HepG2 (cell line): ENCODE measurements around the gene PEMT.

Source experiments
- CEBPG ChIP-seq: IDR thresholded peaks from 2 replicates; pipeline ENCODE4 v1.6.1; 2016
- FOXK2 ChIP-seq: fragments of 450-650 bp; IDR thresholded peaks from 2 replicates; pipeline ENCODE4 v1.6.1; 2016
- STAG1 ChIP-seq: sonication (generic); formaldehyde crosslinking; IDR thresholded peaks from 2 replicates; pipeline ENCODE4 v1.4.0; 2020; ENCODE audit warnings: missing genetic modification reagents
- TP53 ChIP-seq: sonication (generic); formaldehyde crosslinking; conservative IDR thresholded peaks from 2 replicates; pipeline ENCODE4 v1.4.0; 2020; ENCODE audit warnings: missing genetic modification reagents
- ZNF543 ChIP-seq: sonication (generic); formaldehyde crosslinking; IDR thresholded peaks from 2 replicates; pipeline ENCODE4 v1.4.0; 2020; ENCODE audit warnings: mild to moderate bottlenecking, missing genetic modification reagents
- TF ChIP-seq, protein P1 (sequence below): sonication (generic); formaldehyde crosslinking; IDR thresholded peaks from 2 replicates; pipeline ENCODE4 v1.9.0; 2021; ENCODE audit warnings: missing genetic modification reagents, borderline replicate concordance
- TF ChIP-seq, protein P2 (sequence below), 2 experiments: sonication (generic) in 1 of 2; formaldehyde crosslinking in 1 of 2; IDR thresholded peaks; 2 replicates each; pipeline versions ENCODE4 v1.4.0 to v1.6.1; 2016 to 2020; ENCODE audit warnings: borderline replicate concordance in 1 of 2, low read depth in 1 of 2, mild to moderate bottlenecking in 1 of 2, missing genetic modification reagents in 1 of 2

DNA sequence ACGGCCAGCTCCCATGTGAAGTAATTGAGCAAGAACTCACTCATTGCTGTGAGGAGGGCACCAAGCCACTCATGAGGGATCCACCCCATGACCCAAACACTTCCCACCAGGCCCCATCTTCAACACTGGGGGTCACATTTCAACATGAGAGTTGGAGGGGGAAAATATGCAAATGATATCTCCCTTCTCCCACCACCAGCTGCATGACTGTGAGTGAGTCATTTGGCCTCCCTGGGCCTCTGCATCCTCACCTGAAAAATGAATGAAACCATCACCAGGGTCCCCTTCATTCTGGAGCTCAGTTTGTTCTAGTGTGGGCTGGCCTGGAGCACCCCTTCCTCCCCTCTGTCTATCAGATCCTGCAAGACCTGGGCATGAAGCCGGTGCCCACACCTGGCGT is 121.5 kb downstream of the PEMT start:
- no peak for TF ChIP-seq TP53
- TF ChIP-seq CEBPG, result no peak
- TF ChIP-seq, protein P1, sequence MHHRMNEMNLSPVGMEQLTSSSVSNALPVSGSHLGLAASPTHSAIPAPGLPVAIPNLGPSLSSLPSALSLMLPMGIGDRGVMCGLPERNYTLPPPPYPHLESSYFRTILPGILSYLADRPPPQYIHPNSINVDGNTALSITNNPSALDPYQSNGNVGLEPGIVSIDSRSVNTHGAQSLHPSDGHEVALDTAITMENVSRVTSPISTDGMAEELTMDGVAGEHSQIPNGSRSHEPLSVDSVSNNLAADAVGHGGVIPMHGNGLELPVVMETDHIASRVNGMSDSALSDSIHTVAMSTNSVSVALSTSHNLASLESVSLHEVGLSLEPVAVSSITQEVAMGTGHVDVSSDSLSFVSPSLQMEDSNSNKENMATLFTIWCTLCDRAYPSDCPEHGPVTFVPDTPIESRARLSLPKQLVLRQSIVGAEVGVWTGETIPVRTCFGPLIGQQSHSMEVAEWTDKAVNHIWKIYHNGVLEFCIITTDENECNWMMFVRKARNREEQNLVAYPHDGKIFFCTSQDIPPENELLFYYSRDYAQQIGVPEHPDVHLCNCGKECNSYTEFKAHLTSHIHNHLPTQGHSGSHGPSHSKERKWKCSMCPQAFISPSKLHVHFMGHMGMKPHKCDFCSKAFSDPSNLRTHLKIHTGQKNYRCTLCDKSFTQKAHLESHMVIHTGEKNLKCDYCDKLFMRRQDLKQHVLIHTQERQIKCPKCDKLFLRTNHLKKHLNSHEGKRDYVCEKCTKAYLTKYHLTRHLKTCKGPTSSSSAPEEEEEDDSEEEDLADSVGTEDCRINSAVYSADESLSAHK, result no peak
- TF ChIP-seq, protein P2, sequence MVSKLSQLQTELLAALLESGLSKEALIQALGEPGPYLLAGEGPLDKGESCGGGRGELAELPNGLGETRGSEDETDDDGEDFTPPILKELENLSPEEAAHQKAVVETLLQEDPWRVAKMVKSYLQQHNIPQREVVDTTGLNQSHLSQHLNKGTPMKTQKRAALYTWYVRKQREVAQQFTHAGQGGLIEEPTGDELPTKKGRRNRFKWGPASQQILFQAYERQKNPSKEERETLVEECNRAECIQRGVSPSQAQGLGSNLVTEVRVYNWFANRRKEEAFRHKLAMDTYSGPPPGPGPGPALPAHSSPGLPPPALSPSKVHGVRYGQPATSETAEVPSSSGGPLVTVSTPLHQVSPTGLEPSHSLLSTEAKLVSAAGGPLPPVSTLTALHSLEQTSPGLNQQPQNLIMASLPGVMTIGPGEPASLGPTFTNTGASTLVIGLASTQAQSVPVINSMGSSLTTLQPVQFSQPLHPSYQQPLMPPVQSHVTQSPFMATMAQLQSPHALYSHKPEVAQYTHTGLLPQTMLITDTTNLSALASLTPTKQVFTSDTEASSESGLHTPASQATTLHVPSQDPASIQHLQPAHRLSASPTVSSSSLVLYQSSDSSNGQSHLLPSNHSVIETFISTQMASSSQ (IDR thresholded peaks at IDR 0.05; ENCODE audit: low read depth), result no peak
- TF ChIP-seq, protein P2 (CRISPR knock-in tag; IDR thresholded peaks at IDR 0.05; ENCODE audit: borderline replicate concordance), result no peak
- TF ChIP-seq ZNF543, result no peak
- no peak for TF ChIP-seq STAG1 (CRISPR knock-in tag)
- TF ChIP-seq FOXK2, result no peak
